ENCODE data around the gene MON1B.
A peak's percentile ranks its signal among the peaks of the same experiment; 100 is the strongest.
"Not testable (repeated sequence)": the region's sequence is repeated elsewhere in the genome, so short reads cannot be mapped to it uniquely, and the experiment has no call there.

Gene MON1B

GRCh38 chr16:77199211-77199610 lies 8.2 kb downstream of the MON1B start, which contains the start of gene SYCE1L:
SYCE1L (plus strand) TSS chr16:77199408; CDS start chr16:77199452, 44 bp downstream.
- no peak for DNase-seq

GRCh38 chr16:77206533-77206932 lies 15.5 kb downstream of the MON1B start:
- DNase-seq: no peak

- no peak for DNase-seq
These were observed 16.0 kb downstream of the MON1B start for GRCh38 chr16:77207030-77207429.

GRCh38 chr16:77208382-77208781 lies 17.4 kb downstream of the MON1B start:
- DNase-seq: no peak

- DNase-seq: peak; percentile 80 to 85
These were observed 21.1 kb downstream of the MON1B start for GRCh38 chr16:77211880-77212740.

- DNase-seq: peak; percentile 25 to 40
These were observed 22.0 kb downstream of the MON1B start for GRCh38 chr16:77212741-77213541.

GRCh38 chr16:77213542-77214106 lies 22.6 kb downstream of the MON1B start:
- no peak for DNase-seq

- no peak for DNase-seq
These were observed 23.6 kb downstream of the MON1B start for GRCh38 chr16:77214411-77215138.

- DNase-seq: no peak
These were observed 28.4 kb downstream of the MON1B start for GRCh38 chr16:77219437-77219836.

- no peak for DNase-seq
These were observed 29.4 kb downstream of the MON1B start for GRCh38 chr16:77220427-77220826.

GRCh38 chr16:77221482-77221881 lies 30.5 kb downstream of the MON1B start:
- no peak for DNase-seq

GRCh38 chr16:77223184-77223583 lies 32.2 kb downstream of the MON1B start:
- no peak for DNase-seq

- no peak for DNase-seq
These were observed 34.2 kb downstream of the MON1B start for GRCh38 chr16:77225182-77225581.

- DNase-seq: no peak
These were observed 36.8 kb downstream of the MON1B start for GRCh38 chr16:77227745-77228144.

- DNase-seq: no peak
These were observed 40.1 kb downstream of the MON1B start for GRCh38 chr16:77231047-77231446.

- no peak for DNase-seq
These were observed 43.0 kb downstream of the MON1B start for GRCh38 chr16:77233799-77234519.

- no peak for DNase-seq
These were observed 43.6 kb downstream of the MON1B start for GRCh38 chr16:77234611-77235010.

GRCh38 chr16:77236063-77236511 lies 45.1 kb downstream of the MON1B start:
- DNase-seq: peak; percentile 66 to 79

GRCh38 chr16:77238593-77238992 lies 47.6 kb downstream of the MON1B start:
- DNase-seq: no peak

GRCh38 chr16:77242471-77242870 lies 51.5 kb downstream of the MON1B start:
- DNase-seq: not testable (repeated sequence)

- no peak for DNase-seq
These were observed 55.2 kb downstream of the MON1B start for GRCh38 chr16:77246150-77246549.

- no peak for DNase-seq
These were observed 59.4 kb downstream of the MON1B start for GRCh38 chr16:77250400-77250799.

Measured in NCI-H2081 (cell line).